ENCODE measurements around the gene RUNDC3A.

GRCh38 chr17:44335968-44336367, 27.6 kb downstream of the RUNDC3A start:
- no peak for TF ChIP-seq EZH2 (IDR thresholded peaks at IDR 0.05; ENCODE audit: low read length, unreplicated experiment)
- no peak for TF ChIP-seq CTCF (conservative IDR thresholded peaks at IDR 0.05; ENCODE audit: low read depth, low read length)

Data from PC-3 (cell line).